ENCODE data around the gene ST3GAL2.
"Not testable (repeated sequence)": the region's sequence is repeated elsewhere in the genome, so short reads cannot be mapped to it uniquely, and the experiment has no call there.

Gene ST3GAL2

GRCh38 chr16:70345840-70346239 lies 93.1 kb downstream of the ST3GAL2 start:
- H3K27ac ChIP-seq = peak overlapping the region; percentile 78
- TF ChIP-seq CTCF (conservative IDR thresholded peaks at IDR 0.05) = no peak

GRCh38 chr16:70342016-70342415 lies 96.9 kb downstream of the ST3GAL2 start:
- no peak overlapping the region for H3K27ac ChIP-seq
- TF ChIP-seq CTCF (conservative IDR thresholded peaks at IDR 0.05) = no peak

- H3K27ac ChIP-seq = no peak overlapping the region
- TF ChIP-seq CTCF (conservative IDR thresholded peaks at IDR 0.05) = no peak
Observed at GRCh38 chr16:70341600-70341999, 97.3 kb downstream of the ST3GAL2 start.

GRCh38 chr16:70337814-70338213 lies 101.1 kb downstream of the ST3GAL2 start:
- no peak for TF ChIP-seq CTCF (conservative IDR thresholded peaks at IDR 0.05)

GRCh38 chr16:70332728-70333127 lies 106.2 kb downstream of the ST3GAL2 start:
- H3K27ac ChIP-seq = not testable (repeated sequence)

More at GRCh38 chr16:70337814-70338213, 101.1 kb downstream of the ST3GAL2 start:
- no peak overlapping the region for H3K27ac ChIP-seq

- H3K27ac ChIP-seq = no peak overlapping the region
- peak; percentile 72 for TF ChIP-seq CTCF (conservative IDR thresholded peaks at IDR 0.05)
Observed at GRCh38 chr16:70331588-70332358, 107.1 kb downstream of the ST3GAL2 start.

- no peak for TF ChIP-seq CTCF (conservative IDR thresholded peaks at IDR 0.05)
- H3K27ac ChIP-seq = no peak overlapping the region
Observed at GRCh38 chr16:70331091-70331490, 107.8 kb downstream of the ST3GAL2 start.

All from VCaP (cell line).